GM12801 (cell line): Measurements from ENCODE around the gene RTL9.

Source experiments
- CTCF ChIP-seq: IDR thresholded peaks from one replicate; pipeline ENCODE4 v1.5.1; 2011; ENCODE audit warnings: control low read depth; ENCODE audit not compliant: insufficient read length; ENCODE audit errors: extremely low read depth

RTL9 gene

DNA sequence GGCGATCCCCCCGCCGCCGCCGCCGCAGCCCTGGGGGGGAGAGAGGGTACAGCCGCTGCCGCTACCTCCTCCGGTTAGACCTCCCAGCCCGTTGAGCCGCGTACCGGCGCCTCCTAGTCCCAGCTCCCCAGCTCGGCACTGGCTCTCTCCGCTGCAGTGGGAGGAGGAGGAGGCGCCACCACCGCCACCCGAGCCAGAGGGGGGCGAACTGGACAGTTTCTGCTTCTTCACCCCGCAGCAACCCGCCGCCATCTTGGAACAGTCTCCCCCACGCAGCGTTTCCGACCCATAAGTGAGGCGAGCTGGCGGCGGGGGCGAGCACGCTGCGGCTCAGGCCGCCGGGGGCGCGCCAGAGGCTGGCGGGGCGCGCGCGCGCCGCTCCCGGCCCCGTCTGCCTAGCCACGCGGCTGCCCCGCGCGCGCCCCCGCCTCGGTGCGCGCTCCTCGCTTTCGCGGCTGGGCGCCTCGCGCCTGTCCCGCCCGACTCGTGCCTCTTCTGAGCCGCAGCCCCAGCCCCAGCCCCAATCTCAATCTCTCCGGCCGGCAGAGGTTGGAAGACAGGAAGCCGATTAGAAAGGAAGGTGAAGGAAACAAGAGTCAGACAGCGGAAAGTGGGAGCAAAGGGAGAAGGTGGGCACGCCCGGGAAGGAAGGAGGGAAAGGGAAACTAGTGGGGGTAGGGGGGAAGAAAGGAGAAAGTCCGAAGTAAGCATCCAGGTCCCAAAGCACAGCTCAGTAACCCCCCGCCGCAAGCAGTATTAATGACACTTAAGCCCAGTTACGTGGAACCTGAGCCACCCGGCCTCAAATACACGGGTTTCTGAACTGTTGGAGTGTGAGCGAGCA is 40.6 kb upstream of the RTL9 start, which contains the start of gene AMMECR1:
Gene AMMECR1, minus strand, starts transcription at position 266 of the 844 bp plus-strand sequence. Its CDS starts 14 bp downstream, at position 252.
- no peak for TF ChIP-seq CTCF

DNA sequence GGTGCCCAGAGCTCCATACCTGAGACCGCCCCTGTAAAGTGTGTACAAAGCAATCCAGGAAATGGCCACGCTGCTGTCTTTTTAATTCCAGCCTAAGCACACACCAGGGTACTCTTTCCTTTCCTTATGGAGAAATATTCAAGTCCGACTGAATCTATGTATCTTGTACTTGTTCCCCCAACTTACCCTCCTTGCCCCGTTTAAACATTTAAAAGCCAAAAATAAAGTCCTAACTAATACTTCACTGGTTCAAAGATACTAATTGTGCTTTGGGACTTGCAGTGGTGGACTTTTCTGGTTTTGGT is 40.0 kb upstream of the RTL9 start:
- no peak for TF ChIP-seq CTCF

DNA sequence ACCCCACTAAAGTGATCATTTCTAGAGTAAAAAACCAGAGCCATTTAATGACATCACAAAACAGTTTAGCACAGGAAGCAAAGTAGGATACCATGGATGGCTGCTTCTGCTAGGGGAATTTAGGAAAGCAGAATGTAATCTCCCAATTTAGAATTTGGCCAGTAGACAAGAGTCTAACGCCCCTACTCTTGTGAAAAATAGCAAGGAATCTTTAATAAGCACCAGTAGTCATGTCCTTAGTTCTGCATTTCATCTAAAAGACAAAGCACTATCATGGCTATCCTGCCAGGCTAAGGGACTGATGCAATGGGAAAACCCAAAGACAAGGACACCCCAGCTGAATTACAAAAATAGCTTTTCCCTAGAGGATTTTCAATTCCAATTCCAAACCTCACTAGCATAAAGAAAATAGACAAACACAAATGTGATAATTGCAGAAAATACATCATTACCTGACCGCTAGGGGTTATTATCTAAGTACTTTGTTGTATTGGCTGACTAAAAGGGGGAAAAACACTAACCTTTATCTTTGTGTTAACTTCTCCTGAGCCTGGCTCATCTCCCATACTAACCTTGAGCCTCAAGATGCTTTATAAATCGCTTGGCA is 38.2 kb upstream of the RTL9 start:
- no peak for TF ChIP-seq CTCF

DNA sequence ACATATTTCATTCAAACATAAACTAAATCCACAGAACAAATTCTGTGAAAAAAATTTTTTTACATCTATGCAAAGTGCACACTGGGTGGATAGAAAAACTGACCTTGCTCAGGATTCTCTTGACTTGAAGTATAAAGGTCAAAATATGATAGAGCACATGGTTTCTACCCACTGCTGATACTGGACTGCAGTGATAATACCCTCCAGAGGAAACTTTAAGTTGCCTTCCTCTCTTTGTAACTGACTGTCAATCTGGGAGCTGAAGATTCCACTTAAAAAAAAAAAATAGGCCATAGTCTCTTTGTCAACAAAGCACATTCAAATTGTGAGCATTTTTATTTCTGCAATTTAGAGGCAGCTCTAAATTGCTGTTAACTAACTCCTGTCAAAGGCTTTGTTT is 37.6 kb upstream of the RTL9 start:
- no peak for TF ChIP-seq CTCF

GRCh38 chrX:110321670-110322069 is 37.0 kb upstream of the RTL9 start:
- TF ChIP-seq CTCF: no peak

DNA sequence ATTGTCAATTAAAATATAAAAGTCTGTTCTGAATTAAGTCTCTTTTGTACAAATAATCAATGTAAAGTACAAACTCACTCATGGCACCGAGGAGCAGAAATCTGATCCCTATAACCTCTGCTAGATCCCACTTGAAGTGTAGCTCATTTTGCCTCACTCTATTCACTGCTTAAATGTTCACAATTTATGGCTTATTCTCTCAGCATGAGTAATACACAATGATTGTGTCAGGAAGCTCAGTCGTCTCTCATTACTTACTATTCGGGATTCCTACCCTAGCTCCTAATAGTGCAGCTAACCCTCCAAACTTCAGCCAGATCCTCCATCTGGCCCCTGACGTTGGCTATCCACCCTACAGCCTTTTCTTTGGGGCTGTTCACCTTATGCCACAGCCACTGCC is 36.0 kb upstream of the RTL9 start:
- TF ChIP-seq CTCF: no peak

GRCh38 chrX:110326712-110327111 is 31.9 kb upstream of the RTL9 start:
- TF ChIP-seq CTCF: no peak
